Kidney epithelial cell (primary cell): Measurements from ENCODE around the gene ANKRD13A. TPM values are rescaled to one million over a fixed set of nuclear protein-coding genes. Genes with fewer than 3 reads are reported as not detected.
"Not testable (repeated sequence)": the region's sequence is repeated elsewhere in the genome, so short reads cannot be mapped to it uniquely, and the experiment has no call there.

ENCODE experiments used
- DNase-seq: peaks from one replicate; pipeline ENCODE4 v3.0.0-alpha.2; 2010; ENCODE audit warnings: low read depth
- H3K27me3 ChIP-seq: 2 replicates; pipeline ENCODE4 v1.6.0; 2011; ENCODE audit warnings: low read length; ENCODE audit not compliant: control insufficient read depth, insufficient read depth
- H3K36me3 ChIP-seq: 2 replicates; pipeline ENCODE4 v1.5.1; 2011; ENCODE audit warnings: low read length; ENCODE audit not compliant: control insufficient read depth, insufficient read depth
- H3K4me3 ChIP-seq: 2 replicates; pipeline ENCODE4 v1.5.1; 2011; ENCODE audit warnings: low read depth, mild to moderate bottlenecking, control low read depth, low read length
- CTCF ChIP-seq: IDR thresholded peaks from 2 replicates; pipeline ENCODE4 v1.5.1; 2011; ENCODE audit warnings: mild to moderate bottlenecking, moderate library complexity, low read length, control low read depth, inconsistent platforms; ENCODE audit not compliant: insufficient read depth, poor library complexity, severe bottlenecking
- total RNA-seq: library from RNA; depleted of rRNA; stranded (reverse); fragments of >200 nt; gene quantifications from 2 replicates; pipeline ENCODE4 v1.2.3, GENCODE V29; 2015

The ANKRD13A gene
- total RNA-seq, 1 donor from 2014 or later = 40.6 TPM

GRCh38 chr12:110080410-110080809, 81.2 kb downstream of the ANKRD13A start:
- no peaks in the 10 kb centered on the region for H3K27me3 ChIP-seq
- H3K36me3 ChIP-seq = no peaks in the 10 kb centered on the region
- no peak for TF ChIP-seq CTCF
- H3K4me3 ChIP-seq = no peak overlapping the region
- DNase-seq = no peak

GRCh38 chr12:110084314-110085015, 85.2 kb downstream of the ANKRD13A start:
- TF ChIP-seq CTCF = no peak
- DNase-seq = no peak
- Histone ChIP-seq H3K4me3 (no peak overlapping the region), H3K36me3 (no peaks in the 10 kb centered on the region), H3K27me3 (peaks cover 2% of the 10 kb centered on the region)

- not testable (repeated sequence) for H3K36me3 ChIP-seq, H3K27me3 ChIP-seq, H3K4me3 ChIP-seq, DNase-seq
These were observed 89.0 kb downstream of the ANKRD13A start for GRCh38 chr12:110088216-110088615.

GRCh38 chr12:110088936-110089335, 89.7 kb downstream of the ANKRD13A start:
- no peaks in the 10 kb centered on the region for H3K36me3 ChIP-seq
- H3K4me3 ChIP-seq = no peak overlapping the region
- no peak for DNase-seq
- TF ChIP-seq CTCF = no peak
- peaks cover 4% of the 10 kb centered on the region for H3K27me3 ChIP-seq

Other genes with a start within 250 kb of the ANKRD13A start
- 0.75 and 1.7 TPM in 2 replicates for gene TRPV4, start 166.0 kb upstream of the ANKRD13A start, total RNA-seq
- 38.4 and 48.4 TPM in 2 replicates for gene GLTP, start 118.9 kb upstream of the ANKRD13A start, total RNA-seq
- gene TCHP, start 99.2 kb upstream of the ANKRD13A start, total RNA-seq = 13.0 and 15.0 TPM in 2 replicates
- 20.3 and 23.8 TPM in 2 replicates for gene GIT2, start 3.1 kb upstream of the ANKRD13A start, total RNA-seq
- gene C12orf76, start 49.1 kb downstream of the ANKRD13A start, total RNA-seq = 8.8 and 14.5 TPM in 2 replicates
- gene IFT81, start 124.9 kb downstream of the ANKRD13A start, total RNA-seq = 6.9 and 7.1 TPM in 2 replicates